HepG2 (cell line): ENCODE data around the gene NOTUM. TPM values are rescaled to one million over a fixed set of nuclear protein-coding genes. Genes with fewer than 3 reads are reported as not detected.

ENCODE experiments used
- ATF1 ChIP-seq: IDR thresholded peaks from 2 replicates; pipeline ENCODE4 v1.6.1; 2016; ENCODE audit warnings: mild to moderate bottlenecking, control low read depth
- CENPT ChIP-seq: sonication (generic); formaldehyde crosslinking; IDR thresholded peaks from 2 replicates; pipeline ENCODE4 v1.8.0; 2022; ENCODE audit warnings: low read depth, mild to moderate bottlenecking, moderate library complexity, missing genetic modification reagents
- CREM ChIP-seq, 2 experiments: sonication (generic) in 1 of 2; formaldehyde crosslinking in 1 of 2; IDR thresholded peaks; 2 replicates each; pipeline versions ENCODE4 v1.4.0 to v1.6.1; 2016 to 2020; ENCODE audit warnings: antibody characterized with exemption in 1 of 2, mild to moderate bottlenecking in 1 of 2, missing genetic modification reagents in 1 of 2
- DNMT1 ChIP-seq: sonication (generic); formaldehyde crosslinking; IDR thresholded peaks from 2 replicates; pipeline ENCODE4 v1.5.1; 2020; ENCODE audit warnings: mild to moderate bottlenecking, missing genetic modification reagents
- NR2F6 ChIP-seq, 2 experiments: IDR thresholded peaks; 2 replicates each; pipeline ENCODE4 v1.6.1; 2016; ENCODE audit warnings: antibody characterized with exemption in 1 of 2, mild to moderate bottlenecking in 1 of 2
- PBX3 ChIP-seq: sonication (generic); formaldehyde crosslinking; IDR thresholded peaks from 2 replicates; pipeline ENCODE4 v1.8.1; 2023; ENCODE audit warnings: missing genetic modification reagents, inconsistent platforms, borderline replicate concordance
- PCBP2 ChIP-seq: fragments of 200-400 bp; formaldehyde crosslinking; optimal IDR thresholded peaks from 2 replicates; pipeline ENCODE3; 2018; ENCODE audit warnings: low read length, low read depth; ENCODE audit not compliant: poor library complexity, severe bottlenecking
- RARG ChIP-seq: sonication (generic); formaldehyde crosslinking; IDR thresholded peaks from 2 replicates; pipeline ENCODE4 v1.4.0; 2020; ENCODE audit warnings: low read depth, mild to moderate bottlenecking, missing genetic modification reagents
- ZBTB2 ChIP-seq: sonication (generic); formaldehyde crosslinking; IDR thresholded peaks from 2 replicates; pipeline ENCODE4 v1.8.0; 2022; ENCODE audit warnings: low read depth, missing genetic modification reagents
- ZBTB25 ChIP-seq: IDR thresholded peaks from 2 replicates; pipeline ENCODE4 v1.6.1; 2018; ENCODE audit warnings: missing genetic modification reagents
- ZFP36 ChIP-seq: fragments of 150-350 bp; IDR thresholded peaks from 2 replicates; pipeline ENCODE4 v1.6.1; 2018; ENCODE audit warnings: borderline replicate concordance, low read length, low read depth; ENCODE audit not compliant: partially characterized antibody
- ZHX2 ChIP-seq, 2 experiments: sonication (generic) in 1 of 2; formaldehyde crosslinking in 1 of 2; IDR thresholded peaks; 2 replicates each; pipeline versions ENCODE4 v1.6.1 to v1.9.0; 2014 to 2022; ENCODE audit warnings: antibody characterized with exemption in 1 of 2, borderline replicate concordance in 1 of 2, inconsistent platforms in 1 of 2, low read depth in 1 of 2, missing genetic modification reagents in 1 of 2
- ZNF253 ChIP-seq: sonication (generic); formaldehyde crosslinking; IDR thresholded peaks from 2 replicates; pipeline ENCODE4 v1.8.0; 2022; ENCODE audit warnings: mild to moderate bottlenecking, missing genetic modification reagents, borderline replicate concordance
- ZNF282 ChIP-seq: fragments of 450-650 bp; IDR thresholded peaks from 2 replicates; pipeline ENCODE4 v1.6.1; 2018; ENCODE audit not compliant: partially characterized antibody
- ZNF562 ChIP-seq: sonication (generic); formaldehyde crosslinking; IDR thresholded peaks from 2 replicates; pipeline ENCODE4 v1.8.0; 2022; ENCODE audit warnings: missing genetic modification reagents, borderline replicate concordance
- ZNF792 ChIP-seq: IDR thresholded peaks from 2 replicates; pipeline ENCODE4 v1.6.1; 2016
- ZNF816 ChIP-seq: sonication (generic); formaldehyde crosslinking; IDR thresholded peaks from 2 replicates; pipeline ENCODE4 v1.8.0; 2022; ENCODE audit warnings: missing genetic modification reagents, mild to moderate bottlenecking, borderline replicate concordance
- polyA plus RNA-seq, 8 experiments: library from polyadenylated mRNA; depleted of rRNA in 3 of 8; stranded (reverse) in 7 of 8; unstranded in 1 of 8; fragments of >200 nt; fragmentation: Illumina TruSeq in 4 of 8; extraction: Trizol in 4 of 8; gene quantifications; 2 replicates each; pipeline versions ENCODE4 v1.2.1 to v1.2.3, GENCODE V29; 2011 to 2016; ENCODE audit warnings: low read depth in 4 of 8, missing spikeins in 1 of 8, mixed read lengths in 1 of 8; ENCODE audit not compliant: insufficient read depth in 1 of 8
- total RNA-seq, 5 experiments: library from RNA; depleted of rRNA; stranded (reverse); fragments of >200 nt; fragmentation: Illumina TruSeq; extraction: Trizol; gene quantifications; 2 replicates each; pipeline ENCODE4 v1.2.3, GENCODE V29; 2016; ENCODE audit warnings: low read depth in 1 of 5

The NOTUM gene
- total and polyA plus RNA-seq, 2 of the 13 experiments (the other 11 are each of a cell fraction or from before 2014, with no cell fraction given) = 150 to 160 TPM

- TF ChIP-seq ZBTB2 (CRISPR knock-in tag) (no peak), ZNF253 (CRISPR knock-in tag) (no peak), PCBP2 (no peak), ATF1 (CRISPR knock-in tag) (no peak), ZBTB25 (no peak), ZNF816 (CRISPR knock-in tag) (no peak), RARG (CRISPR knock-in tag) (no peak), CREM (IDR thresholded peaks at IDR 0.05) (no peak), CREM (CRISPR knock-in tag; IDR thresholded peaks at IDR 0.05) (no peak), ZNF282 (no peak), ZHX2 (IDR thresholded peaks at IDR 0.05; ENCODE audit: low read depth) (no peak), ZHX2 (CRISPR knock-in tag; IDR thresholded peaks at IDR 0.05; ENCODE audit: borderline replicate concordance) (no peak), CENPT (CRISPR knock-in tag) (no peak), NR2F6 (IDR thresholded peaks at IDR 0.05) (no peak), NR2F6 (CRISPR knock-in tag; IDR thresholded peaks at IDR 0.05) (peak; percentile 22; the same call in 1 of the 2 replicates), ZNF792 (no peak), ZFP36 (no peak), DNMT1 (CRISPR knock-in tag) (peak; percentile 94), PBX3 (CRISPR knock-in tag) (no peak), ZNF562 (CRISPR knock-in tag) (no peak)
Observed at GRCh38 chr17:81902653-81903414, 58.2 kb downstream of the NOTUM start (continued).
